Esophagus muscularis mucosa (tissue), 4 donors: ENCODE measurements around the gene PAQR5. TPM values are rescaled to one million over a fixed set of nuclear protein-coding genes. Genes with fewer than 3 reads are reported as not detected.

Experiments
- DNase-seq: peaks from one replicate; pipeline ENCODE4 v3.0.0-alpha.2; 2017; ENCODE audit errors: extremely low spot score
- H3K27ac ChIP-seq, 4 donors: fragments of 200-600 bp; sonication (generic); replicated peaks in 1 of 4; 1 replicate in 3 of 4; 2 replicates in 1 of 4; pipeline ENCODE4 v1.5.1; 2016 to 2019; ENCODE audit warnings: mild to moderate bottlenecking in 1 of 4
- H3K27me3 ChIP-seq, 4 donors: fragments of 200-600 bp; sonication (generic); one replicate each; pipeline versions ENCODE4 v1.5.1 to v1.6.0; 2016 to 2019
- H3K36me3 ChIP-seq, 4 donors: fragments of 200-600 bp; sonication (generic); one replicate each; pipeline ENCODE4 v1.5.1; 2016 to 2019
- H3K4me1 ChIP-seq, 4 donors: fragments of 200-600 bp; sonication (generic); one replicate each; pipeline ENCODE4 v1.5.1; 2016 to 2019
- H3K4me3 ChIP-seq, 4 donors: fragments of 200-600 bp; sonication (generic); 1 replicate in 2 of 4; 2 replicates in 2 of 4; pipeline ENCODE4 v1.5.1; 2016 to 2019; ENCODE audit warnings: mild to moderate bottlenecking in 4 of 4, moderate library complexity in 1 of 4
- H3K9me3 ChIP-seq, 4 donors: fragments of 200-600 bp; sonication (generic); 1 replicate in 3 of 4; 2 replicates in 1 of 4; pipeline ENCODE4 v1.5.1; 2016 to 2019
- CTCF ChIP-seq, 3 experiments: fragments of 200-600 bp in 2 of 3; fragments of 450-650 bp in 1 of 3; sonication (generic) in 2 of 3; IDR thresholded peaks; one replicate each; pipeline ENCODE4 v1.5.1; 2017 to 2019; ENCODE audit warnings: antibody characterized with exemption in 3 of 3, mild to moderate bottlenecking in 2 of 3, moderate library complexity in 1 of 3
- EP300 ChIP-seq: sonication (generic); formaldehyde crosslinking; IDR thresholded peaks from one replicate; pipeline ENCODE4 v1.6.1; 2017; ENCODE audit warnings: antibody characterized with exemption
- POLR2A ChIP-seq: fragments of 450-650 bp; IDR thresholded peaks from one replicate; pipeline ENCODE4 v1.6.1; 2017; ENCODE audit warnings: antibody characterized with exemption, moderate library complexity, mild to moderate bottlenecking, low read depth
- POLR2AphosphoS5 ChIP-seq, 2 donors: sonication (generic); formaldehyde crosslinking; IDR thresholded peaks; one replicate each; pipeline ENCODE4 v1.6.1; 2017; ENCODE audit warnings: antibody characterized with exemption in 2 of 2
- WGBS: methylation state at CpG from one replicate; pipeline ENCODE4 v1.1.5; 2018; 5-methylcytosine and 5-hydroxymethylcytosine counted together
- intact Hi-C: fragments of 100-400 bp; cut with DNase I; formaldehyde crosslinking; loops from one replicate; pipeline ENCODE4 v1.15.1; 2023
- total RNA-seq, 4 donors: library from RNA; depleted of rRNA; stranded (reverse); fragments of >200 nt; gene quantifications; one replicate each; pipeline versions ENCODE4 v1.1.0 to v1.2.1, GENCODE V29; 2016

The PAQR5 gene
- total RNA-seq, 4 donors from 2014 or later: 0.32 to 3.0 (median 1.5) TPM

DNA sequence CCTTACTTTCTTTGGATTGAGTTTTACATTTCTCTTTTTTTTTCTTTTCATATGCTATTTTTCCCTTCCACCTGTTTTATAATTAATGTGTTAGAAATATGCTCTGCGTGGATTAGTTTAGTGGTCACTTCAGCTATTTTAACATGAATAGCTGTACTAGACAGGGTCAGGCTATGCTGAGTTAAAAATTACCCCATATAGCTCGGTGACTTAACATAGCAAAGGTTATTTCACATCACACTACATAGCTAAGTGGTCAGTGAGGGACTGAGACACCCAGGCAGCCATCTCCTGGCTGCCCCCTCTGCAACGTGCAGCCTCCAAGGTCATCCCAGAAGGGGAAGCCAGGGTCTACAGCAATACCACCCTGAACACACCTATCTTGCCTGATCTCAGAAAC lies 68.5 kb downstream of the PAQR5 start:
- 63% methylated on average over 3 of the region's 3 CpGs for WGBS
- no peak overlapping the region for H3K27ac ChIP-seq
- DNase-seq: no peak
- no peak overlapping the region for H3K4me3 ChIP-seq
- no peaks in the 10 kb centered on the region for H3K27me3 ChIP-seq
- intact Hi-C loops: no loop called here
- no peaks in the 10 kb centered on the region for H3K4me1 ChIP-seq
- H3K36me3 ChIP-seq: no peaks in the 10 kb centered on the region
- TF ChIP-seq EP300 (no peak), POLR2AphosphoS5 (IDR thresholded peaks at IDR 0.05) (no peak), CTCF (IDR thresholded peaks at IDR 0.05) (no peak), POLR2A (no peak)
- H3K9me3 ChIP-seq: no peaks in the 10 kb centered on the region

DNA sequence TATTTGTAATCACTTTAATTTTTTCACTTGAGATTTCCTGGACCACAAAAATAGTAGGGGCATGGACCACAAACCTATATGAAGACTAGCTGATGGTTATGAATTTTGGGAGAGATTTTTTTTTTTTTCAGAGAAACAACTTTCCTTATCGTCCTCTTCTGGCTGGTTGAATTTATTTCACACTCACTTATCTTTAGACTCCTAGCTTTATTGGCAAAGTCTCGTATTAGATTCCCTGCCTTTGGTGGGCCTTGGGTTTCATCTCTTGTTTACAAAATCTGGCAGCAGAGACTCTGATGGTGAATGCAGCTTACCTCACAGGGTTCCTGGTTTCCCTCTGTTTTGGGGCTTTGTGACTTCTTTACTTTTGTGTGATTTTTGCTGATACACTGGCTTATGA lies 70.9 kb downstream of the PAQR5 start:
- no peak for TF ChIP-seq CTCF (IDR thresholded peaks at IDR 0.05)
- TF ChIP-seq EP300: no peak
- TF ChIP-seq POLR2A: no peak
- no peak for TF ChIP-seq POLR2AphosphoS5 (IDR thresholded peaks at IDR 0.05)
- intact Hi-C loops: no loop called here
- Histone ChIP-seq H3K4me3 (no peak overlapping the region), H3K9me3 (peaks cover 0 to 5% (median 0%) of the 10 kb centered on the region in 4 donors), H3K36me3 (no peaks in the 10 kb centered on the region), H3K4me1 (no peaks in the 10 kb centered on the region), H3K27ac (no peak overlapping the region), H3K27me3 (no peaks in the 10 kb centered on the region)
- WGBS: 83% methylated on average over 2 of the region's 2 CpGs
- DNase-seq: no peak

DNA sequence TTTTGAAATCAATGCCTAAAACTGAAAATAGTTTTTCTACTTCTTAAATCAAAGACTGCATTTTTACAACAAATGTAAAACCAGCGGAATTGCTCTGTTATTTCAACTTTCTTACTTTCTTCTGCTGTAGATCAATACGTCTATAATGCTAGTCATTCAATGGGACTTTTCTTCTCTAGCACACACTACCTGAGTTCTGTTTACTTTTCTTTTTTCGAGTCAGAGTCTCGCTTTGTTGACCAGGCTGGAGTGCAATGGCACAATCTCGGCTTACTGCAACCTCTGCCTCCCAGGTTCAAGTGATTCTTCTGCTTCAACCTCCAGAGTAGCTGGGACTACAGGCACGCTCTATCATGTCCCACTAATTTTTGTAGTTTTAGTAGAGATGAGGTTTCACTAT lies 74.7 kb downstream of the PAQR5 start:
- H3K27me3 ChIP-seq: peaks cover 0 to 4% (median 0%) of the 10 kb centered on the region in 4 donors
- no peaks in the 10 kb centered on the region for H3K4me1 ChIP-seq
- no peak overlapping the region for H3K27ac ChIP-seq
- no peaks in the 10 kb centered on the region for H3K36me3 ChIP-seq
- no peak for DNase-seq
- H3K9me3 ChIP-seq: peaks cover 0 to 5% (median 0%) of the 10 kb centered on the region in 4 donors
- 91% methylated on average over 6 of the region's 6 CpGs for WGBS
- no peak for TF ChIP-seq CTCF (IDR thresholded peaks at IDR 0.05)
- no peak for TF ChIP-seq POLR2A
- no peak for TF ChIP-seq POLR2AphosphoS5 (IDR thresholded peaks at IDR 0.05)
- no peak for TF ChIP-seq EP300
- intact Hi-C loops: no loop called here
- H3K4me3 ChIP-seq: no peak overlapping the region

- intact Hi-C loops: no loop called here
- DNase-seq: no peak
Observed at GRCh38 chr15:69375151-69375790, 76.6 kb downstream of the PAQR5 start.

DNA sequence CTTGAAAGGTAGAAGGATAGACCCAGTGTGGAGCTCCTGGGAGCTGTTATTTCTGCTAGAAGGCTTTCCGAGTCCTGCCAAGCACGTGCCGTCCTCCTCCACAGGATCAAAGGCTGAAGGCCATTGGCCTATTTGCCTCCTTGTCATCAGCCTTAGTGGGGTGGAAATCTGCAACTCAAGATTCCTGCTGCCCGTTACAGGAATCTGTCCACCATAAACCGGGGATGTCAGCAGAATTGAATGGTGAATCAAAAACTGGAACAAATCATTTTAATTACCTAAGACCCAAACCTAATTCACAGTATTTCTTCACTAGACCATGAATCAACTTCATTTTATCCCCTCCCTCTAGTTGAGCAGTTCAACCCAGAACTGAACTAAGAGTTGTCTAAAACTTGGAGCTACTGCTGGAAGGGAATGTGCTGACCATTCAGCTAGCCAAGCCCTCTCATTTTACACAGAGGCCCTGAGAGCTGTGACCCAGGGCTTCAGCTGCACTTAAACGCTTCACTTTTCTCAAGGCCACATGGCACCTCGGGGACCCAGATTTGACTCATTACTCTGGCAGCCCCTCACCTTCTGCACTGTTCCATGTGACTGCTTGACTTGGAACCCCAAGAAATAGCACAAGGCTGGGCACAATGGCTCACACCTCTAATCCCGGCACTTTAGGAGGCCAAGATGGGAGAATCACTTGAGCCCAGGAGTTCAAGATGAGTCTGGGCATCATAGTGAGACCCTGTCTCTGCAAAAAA lies 78.7 kb downstream of the PAQR5 start:
- WGBS: 96% methylated on average over 8 of the region's 8 CpGs
- no peak overlapping the region for H3K27ac ChIP-seq
- H3K36me3 ChIP-seq: no peaks in the 10 kb centered on the region
- no peak overlapping the region for H3K4me3 ChIP-seq
- intact Hi-C loops: no loop called here
- DNase-seq: no peak
- H3K27me3 ChIP-seq: peaks cover 0 to 8% (median 0%) of the 10 kb centered on the region in 4 donors
- H3K9me3 ChIP-seq: peaks cover 0 to 5% (median 0%) of the 10 kb centered on the region in 4 donors
- no peak for TF ChIP-seq CTCF (IDR thresholded peaks at IDR 0.05)
- no peak for TF ChIP-seq POLR2A
- TF ChIP-seq EP300: no peak
- TF ChIP-seq POLR2AphosphoS5 (IDR thresholded peaks at IDR 0.05): no peak
- H3K4me1 ChIP-seq: no peaks in the 10 kb centered on the region

More at GRCh38 chr15:69375151-69375790, 76.6 kb downstream of the PAQR5 start:
- Histone ChIP-seq H3K4me1 (no peaks in the 10 kb centered on the region), H3K4me3 (no peak overlapping the region), H3K27ac (no peak overlapping the region), H3K9me3 (peaks cover 0 to 5% (median 0%) of the 10 kb centered on the region in 4 donors), H3K27me3 (peaks cover 0 to 6% (median 0%) of the 10 kb centered on the region in 4 donors), H3K36me3 (no peaks in the 10 kb centered on the region)
- no peak for TF ChIP-seq POLR2AphosphoS5 (IDR thresholded peaks at IDR 0.05)
- no peak for TF ChIP-seq EP300
- 80% methylated on average over 8 of the region's 8 CpGs for WGBS
